ENCODE results near the gene ST3GAL3. TPM values are rescaled to one million over a fixed set of nuclear protein-coding genes. Genes with fewer than 3 reads are reported as not detected.
A peak's percentile ranks its signal among the peaks of the same experiment; 100 is the strongest.

ST3GAL3 gene
- total RNA-seq, 1 experiment from 2014 or later: 8.3 TPM

- Mint-ChIP-seq H3K27ac (peak within 1 kb of the TSS; percentile 34 to 96 (median 94); a peak in 6 of 7 replicates), H3K36me3 (ENCODE audit: insufficient read depth in 1 of 3, low read depth in 3 of 3) (peaks cover 22 to 49% (median 44%) of the 10 kb centered on the region in 3 experiments; a peak in 6 of 7 replicates), H3K9me3 (no peaks in the 10 kb centered on the region; a peak in 1 of 5 replicates), H3K4me1 (peaks cover 31 to 36% of the 10 kb centered on the region in 2 experiments), H3K27me3 (ENCODE audit: low read depth) (no peaks in the 10 kb centered on the region), H3K4me3 (peak within 1 kb of the TSS; percentile 89 to 95)
- Histone ChIP-seq H3K23me2 (ENCODE audit: insufficient read length, low read depth, low read length, poor library complexity, severe bottlenecking) (peaks cover 23% of the 10 kb centered on the region), H3K56ac (ENCODE audit: insufficient read length, low read depth, low read length) (no peak within 1 kb of the TSS), H3K27ac (ENCODE audit: insufficient read length, low read depth, low read length) (no peak within 1 kb of the TSS), H4K5ac (ENCODE audit: insufficient read length, low read depth, low read length) (no peak within 1 kb of the TSS), H3K79me2 (ENCODE audit: insufficient read depth, low read length) (peaks cover 3% of the 10 kb centered on the region; the same call in 1 of the 2 replicates), H3K18ac (ENCODE audit: insufficient read length, low read depth, low read length) (peak within 1 kb of the TSS; percentile 1), H2BK20ac (ENCODE audit: low read depth, low read length, poor library complexity, severe bottlenecking) (no peak within 1 kb of the TSS), H3T11ph (ENCODE audit: low read length) (no peak within 1 kb of the TSS), H3K14ac (ENCODE audit: insufficient read depth, low read length) (peak within 1 kb of the TSS; percentile 80), H2BK5ac (ENCODE audit: insufficient read length, low read length) (no peak within 1 kb of the TSS), H2AK5ac (ENCODE audit: insufficient read length, low read length) (no peak within 1 kb of the TSS), H3K9ac (ENCODE audit: extremely low read depth, insufficient read length, low read length) (peak within 1 kb of the TSS; percentile 44), H3K79me1 (ENCODE audit: insufficient read depth, low read depth, low read length, poor library complexity, severe bottlenecking) (peaks cover 6% of the 10 kb centered on the region), H2BK120ac (ENCODE audit: low read depth, low read length, poor library complexity, severe bottlenecking) (no peak within 1 kb of the TSS), H2BK12ac (ENCODE audit: insufficient read length, low read depth, low read length) (no peak within 1 kb of the TSS), H3K9me3 (ENCODE audit: control insufficient read depth, low read depth, low read length) (no peaks in the 10 kb centered on the region), H2AFZ (ENCODE audit: low read length) (no peak within 1 kb of the TSS), H3K23ac (ENCODE audit: insufficient read length, low read depth, low read length) (no peak within 1 kb of the TSS), H4K91ac (ENCODE audit: insufficient read length, low read depth, low read length) (no peak within 1 kb of the TSS), H3K4ac (ENCODE audit: low read depth, low read length) (no peak within 1 kb of the TSS), H3K27me3 (ENCODE audit: insufficient read depth, low read length) (no peaks in the 10 kb centered on the region), H2BK15ac (ENCODE audit: low read depth, low read length) (no peak within 1 kb of the TSS), H3K4me2 (ENCODE audit: insufficient read depth, insufficient read length, low read length) (peak within 1 kb of the TSS; percentile 62), H3K4me1 (ENCODE audit: insufficient read depth, low read length) (peaks cover 8% of the 10 kb centered on the region; the same call in 1 of the 2 replicates), H4K8ac (replicated peaks; ENCODE audit: insufficient read length, low read depth, low read length) (no peak within 1 kb of the TSS), H4K20me1 (ENCODE audit: control insufficient read depth, insufficient read depth, insufficient read length) (no peaks in the 10 kb centered on the region)
- peak; percentile 68 for DNase-seq
- TF ChIP-seq CTCF (conservative IDR thresholded peaks at IDR 0.05): no peak
- WGBS (ENCODE audit: extremely low coverage, insufficient read length, low lambda C conversion rate): no CpG with 5 or more reads among the region's 54 CpGs
These were observed 271.4 kb downstream of the ST3GAL3 start, which contains the start of gene B4GALT2 for GRCh38 chr1:43978551-43979260. B4GALT2 (plus strand) TSS chr1:43979210; CDS start chr1:43981161, 1,951 bp downstream.
